HG02798 (cell line): ENCODE results near the gene ABL2.

Experiments
- ATAC-seq: cut with Tn5 transposase; IDR thresholded peaks from one replicate; pipeline ENCODE4 v1.9.1; 2021; ENCODE audit warnings: mild to moderate bottlenecking; ENCODE audit not compliant: unreplicated experiment, poor library complexity

ABL2 gene

GRCh38 chr1:179103999-179104398, 125.5 kb downstream of the ABL2 start:
- ATAC-seq = no peak

- no peak for ATAC-seq
These were observed 127.9 kb downstream of the ABL2 start for GRCh38 chr1:179101566-179101965.

GRCh38 chr1:179099891-179100290, 129.6 kb downstream of the ABL2 start:
- ATAC-seq = no peak

GRCh38 chr1:179095924-179096323, 133.6 kb downstream of the ABL2 start:
- no peak for ATAC-seq

GRCh38 chr1:179095377-179095776, 134.1 kb downstream of the ABL2 start:
- no peak for ATAC-seq

- ATAC-seq = no peak
These were observed 134.7 kb downstream of the ABL2 start for GRCh38 chr1:179094818-179095217.

GRCh38 chr1:179092896-179093461, 136.5 kb downstream of the ABL2 start:
- ATAC-seq = no peak

- ATAC-seq = no peak
These were observed 137.7 kb downstream of the ABL2 start for GRCh38 chr1:179091691-179092165.

GRCh38 chr1:179090923-179091322, 138.6 kb downstream of the ABL2 start:
- no peak for ATAC-seq

GRCh38 chr1:179090522-179090921, 139.0 kb downstream of the ABL2 start:
- no peak for ATAC-seq

GRCh38 chr1:179089827-179090482, 139.5 kb downstream of the ABL2 start:
- no peak for ATAC-seq

GRCh38 chr1:179087665-179088064, 141.8 kb downstream of the ABL2 start:
- ATAC-seq = no peak

GRCh38 chr1:179083533-179083932, 145.9 kb downstream of the ABL2 start:
- peak; percentile 21 for ATAC-seq

GRCh38 chr1:179082999-179083335, 146.5 kb downstream of the ABL2 start:
- ATAC-seq = no peak

GRCh38 chr1:179082333-179082998, 147.0 kb downstream of the ABL2 start:
- peak; percentile 9 for ATAC-seq

GRCh38 chr1:179081687-179082332, 147.7 kb downstream of the ABL2 start, which contains the start of gene TOR3A:
TSS of gene TOR3A (plus strand) at chr1:179082070. CDS start at chr1:179082129, 59 bp downstream.
- ATAC-seq = peak; percentile 93

GRCh38 chr1:179080866-179081686, 148.4 kb downstream of the ABL2 start:
- no peak for ATAC-seq

GRCh38 chr1:179079113-179079761, 150.2 kb downstream of the ABL2 start:
- ATAC-seq = peak; percentile 14

GRCh38 chr1:179077396-179077795, 152.1 kb downstream of the ABL2 start:
- no peak for ATAC-seq

GRCh38 chr1:179066471-179066870, 163.0 kb downstream of the ABL2 start:
- ATAC-seq = no peak
